HG03469 (cell line): ENCODE results near the gene TAAR5.
"Not testable (repeated sequence)": the region's sequence is repeated elsewhere in the genome, so short reads cannot be mapped to it uniquely, and the experiment has no call there.

Experiments
- ATAC-seq: cut with Tn5 transposase; IDR thresholded peaks from one replicate; pipeline ENCODE4 v1.9.1; 2021; ENCODE audit warnings: mild to moderate bottlenecking, moderate library complexity, moderate number of reproducible peaks; ENCODE audit not compliant: unreplicated experiment

The TAAR5 gene

GRCh38 chr6:132571774-132572173 is 17.8 kb downstream of the TAAR5 start:
- no peak for ATAC-seq

- no peak for ATAC-seq
Observed at GRCh38 chr6:132570221-132570777, 19.2 kb downstream of the TAAR5 start, which contains the start of gene TAAR6. Gene TAAR6 (plus strand): TSS chr6:132570322. CDS start chr6:132570322, 0 bp downstream.

GRCh38 chr6:132569170-132569569 is 20.4 kb downstream of the TAAR5 start:
- ATAC-seq: no peak

- ATAC-seq: no peak
Observed at GRCh38 chr6:132568611-132569010, 20.9 kb downstream of the TAAR5 start.

GRCh38 chr6:132567566-132567965 is 22.0 kb downstream of the TAAR5 start:
- ATAC-seq: no peak

GRCh38 chr6:132566404-132566803 is 23.1 kb downstream of the TAAR5 start:
- ATAC-seq: no peak

GRCh38 chr6:132560087-132560486 is 29.5 kb downstream of the TAAR5 start:
- ATAC-seq: not testable (repeated sequence)

GRCh38 chr6:132552372-132552771 is 37.2 kb downstream of the TAAR5 start, which contains the start of gene TAAR8:
Gene TAAR8 (plus strand): TSS chr6:132552672. CDS start chr6:132552693, 21 bp downstream.
- no peak for ATAC-seq

GRCh38 chr6:132551214-132551613 is 38.3 kb downstream of the TAAR5 start:
- no peak for ATAC-seq

- ATAC-seq: no peak
Observed at GRCh38 chr6:132548746-132549463, 40.6 kb downstream of the TAAR5 start.

GRCh38 chr6:132544826-132545225 is 44.7 kb downstream of the TAAR5 start:
- ATAC-seq: no peak
